KBM-7 (cell line): Measurements from ENCODE around the gene TMEM229B.

Source experiments
- DNase-seq: peaks from one replicate; pipeline ENCODE4 v3.0.0-alpha.2; 2015
- in situ Hi-C: fragments of 300-500 bp; cut with MboI; formaldehyde crosslinking; loops from 2 replicates; pipeline ENCODE4 v1.14.3; 2020; ENCODE audit warnings: low sequenced_read_pairs, low pct_unique_long_range_greater_than_20kb, mixed read lengths

TMEM229B gene

DNA sequence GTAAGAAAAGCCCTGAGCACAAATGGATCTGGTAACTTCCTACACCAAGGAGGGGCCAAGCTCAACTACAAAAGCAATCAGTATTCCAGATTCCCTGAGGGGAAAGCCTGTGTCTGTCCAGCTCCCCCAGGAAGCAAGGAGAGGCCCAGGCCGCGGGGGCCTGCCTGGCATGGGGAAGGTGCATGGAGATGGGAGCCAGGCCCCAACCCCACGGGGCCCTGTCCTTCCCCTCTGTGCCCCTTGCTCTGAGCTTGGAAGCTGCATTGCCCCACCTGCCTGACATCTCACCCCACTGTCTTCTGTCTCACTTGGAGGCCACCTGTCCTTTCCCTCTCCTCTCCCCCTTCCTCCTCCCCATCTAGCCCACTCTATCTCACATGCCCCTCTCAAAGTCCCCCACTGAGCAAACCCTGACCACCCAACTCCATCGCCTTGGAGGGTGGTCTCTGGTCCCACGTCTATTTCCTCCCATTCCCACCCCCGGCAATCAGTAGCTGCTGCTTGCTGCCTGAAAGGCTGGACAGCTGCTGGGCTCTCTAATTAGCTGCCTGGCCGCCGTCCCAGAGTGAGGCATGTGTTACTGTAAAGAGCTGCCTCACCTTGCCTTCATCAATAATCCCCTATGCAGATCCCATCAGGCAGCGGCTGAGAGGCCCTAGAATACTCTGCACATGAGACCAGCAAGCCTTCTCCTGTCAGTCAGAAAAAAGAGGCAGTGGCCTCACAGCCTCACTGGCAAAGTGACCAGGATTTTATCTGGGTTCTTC is 3.4 kb upstream of the TMEM229B start:
- in situ Hi-C loops: no loop called here
- DNase-seq: no peak

DNA sequence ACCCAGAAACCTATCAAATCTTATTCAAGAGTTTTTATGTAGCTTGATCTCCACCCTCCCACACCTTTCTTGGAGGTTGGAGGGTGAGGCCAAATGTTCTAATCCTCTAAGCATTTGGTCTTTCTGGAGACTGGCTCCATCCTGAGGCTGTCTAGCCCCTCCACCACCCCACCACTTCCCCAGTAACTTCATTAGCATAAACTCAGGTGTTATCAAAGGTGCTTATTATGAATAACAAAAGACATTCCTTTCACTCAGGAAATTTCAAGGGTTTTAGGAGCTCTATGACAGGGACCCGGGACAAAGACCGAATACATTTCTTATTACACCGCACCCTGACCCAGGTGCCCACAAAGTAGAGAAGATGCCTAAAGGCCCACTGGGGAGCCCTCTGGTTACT is 2.8 kb upstream of the TMEM229B start:
- in situ Hi-C loops: no loop called here
- DNase-seq: no peak

DNA sequence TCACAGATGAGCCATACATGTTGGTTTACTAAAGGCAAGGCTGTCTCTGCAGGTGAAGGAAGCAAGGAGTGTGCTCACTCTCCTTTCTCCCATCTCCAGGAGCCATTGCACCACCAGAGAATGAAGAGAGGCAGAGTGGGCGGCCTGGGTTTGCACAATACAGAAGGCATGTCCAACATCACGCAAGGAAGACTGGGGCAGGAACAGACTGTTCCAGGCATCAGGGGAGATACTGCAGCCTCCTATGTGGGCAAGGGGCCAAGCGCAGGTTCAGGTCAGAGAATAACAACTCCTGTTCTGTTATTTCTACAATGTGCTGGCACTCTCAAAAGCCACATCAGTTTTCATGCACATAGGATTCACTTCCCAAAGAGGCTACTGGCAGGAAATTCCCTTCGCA is 1.7 kb upstream of the TMEM229B start:
- no peak for DNase-seq
- in situ Hi-C loops: no loop called here

DNA sequence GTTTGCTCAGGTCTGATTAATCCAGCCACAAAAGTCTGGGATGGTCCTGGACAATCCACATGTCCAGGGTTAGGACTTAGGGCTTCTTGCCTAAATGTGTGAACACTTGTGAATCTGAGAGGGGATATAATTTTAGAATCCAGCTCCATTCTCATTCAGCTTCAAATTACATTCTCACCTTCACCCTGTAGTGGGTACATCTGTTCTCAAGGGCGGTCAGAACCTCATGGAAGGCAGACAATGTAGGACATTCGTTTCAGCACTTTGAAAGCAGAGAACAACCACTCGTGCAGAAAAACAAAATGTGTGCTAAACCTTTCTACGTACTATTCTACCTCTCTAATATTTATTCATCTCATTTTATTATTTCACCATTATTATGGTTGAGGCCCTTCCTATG is 1.2 kb downstream of the TMEM229B start:
- no peak for DNase-seq
- in situ Hi-C loops: no loop called here

DNA sequence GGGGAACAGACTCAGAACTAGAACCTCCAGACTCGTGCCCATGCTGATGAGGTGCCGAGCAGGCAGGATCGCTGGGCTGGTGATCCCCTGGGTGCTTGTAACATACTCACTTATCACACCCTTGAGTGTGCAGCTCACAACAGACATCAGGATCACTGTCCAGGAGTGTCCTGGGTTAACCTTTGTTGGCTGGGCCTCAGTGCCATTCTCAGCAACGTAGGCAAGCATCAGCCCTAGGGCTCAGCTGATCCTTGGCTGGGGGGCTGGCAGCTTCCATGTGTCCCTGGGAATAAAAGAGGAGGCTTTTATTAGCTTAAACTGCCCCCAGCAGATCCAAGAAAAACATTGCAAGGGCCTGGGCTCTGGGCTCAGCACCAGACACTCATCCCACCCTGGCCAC is 1.6 kb downstream of the TMEM229B start:
- no peak for DNase-seq
- in situ Hi-C loops: no loop called here

DNA sequence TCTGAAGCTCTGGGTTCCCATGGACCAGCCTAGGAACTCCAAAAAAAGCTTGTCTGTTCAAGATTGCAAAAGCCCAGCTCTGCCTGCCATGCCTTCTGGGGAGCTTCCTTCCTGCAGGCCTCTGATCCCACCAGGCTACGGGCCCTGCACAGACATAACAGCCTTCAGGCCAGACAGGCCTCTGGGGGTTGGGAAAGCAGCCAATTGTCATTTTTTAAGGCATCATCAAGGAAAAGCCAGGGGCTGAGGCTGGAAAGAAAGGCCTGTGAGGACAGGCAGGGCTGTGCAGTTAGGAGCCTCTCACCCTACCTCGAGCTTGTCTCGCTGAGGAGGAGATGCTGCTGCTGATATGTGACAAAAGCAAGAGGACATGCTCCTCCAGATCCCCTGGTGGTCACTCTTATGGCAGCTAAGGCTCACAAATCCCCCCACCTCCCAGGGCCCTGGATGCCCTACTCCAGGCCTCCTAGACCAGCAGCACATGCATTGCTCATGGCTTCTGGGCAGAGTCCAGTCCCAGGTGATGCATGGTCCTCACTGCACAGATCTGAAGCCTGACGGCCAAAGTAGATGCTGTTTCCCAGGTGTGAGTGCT is 2.9 kb downstream of the TMEM229B start:
- peak; percentile 14 for DNase-seq
- in situ Hi-C loops: no loop called here

DNA sequence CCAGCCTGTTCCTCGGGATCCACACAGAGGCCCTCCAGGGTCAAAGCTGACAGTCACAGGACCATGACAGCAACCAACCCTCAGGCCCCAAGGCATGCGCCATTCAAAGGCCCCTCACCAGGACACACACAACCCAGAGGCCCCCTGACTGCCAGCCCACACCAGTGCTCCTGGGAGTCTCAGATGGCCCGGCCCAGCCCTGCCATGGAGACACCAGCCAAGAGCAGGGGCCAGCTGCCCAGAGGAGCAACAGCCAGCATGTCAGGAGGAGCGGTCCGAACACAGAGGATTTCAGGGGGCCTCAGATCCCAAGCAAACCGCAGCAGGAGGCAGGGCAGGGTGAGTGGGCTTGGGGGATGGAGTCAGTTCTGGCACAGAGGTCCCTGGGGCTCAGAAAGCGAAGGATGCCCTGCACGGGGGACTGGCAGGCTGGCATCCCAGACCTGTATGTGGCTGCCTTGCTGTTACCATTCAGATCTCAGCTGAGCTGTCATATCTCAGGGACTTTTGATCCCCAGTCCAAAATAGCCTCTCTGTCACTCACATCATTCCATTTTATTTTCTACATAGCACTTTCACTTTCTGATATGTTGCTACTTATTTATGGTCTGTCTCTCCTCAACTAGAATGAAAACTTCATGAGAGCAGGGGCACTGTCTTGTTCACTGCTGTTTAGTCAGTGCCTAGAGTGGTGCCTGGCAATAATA is 4.8 kb downstream of the TMEM229B start:
- DNase-seq: no peak
- in situ Hi-C loops: no loop called here

DNA sequence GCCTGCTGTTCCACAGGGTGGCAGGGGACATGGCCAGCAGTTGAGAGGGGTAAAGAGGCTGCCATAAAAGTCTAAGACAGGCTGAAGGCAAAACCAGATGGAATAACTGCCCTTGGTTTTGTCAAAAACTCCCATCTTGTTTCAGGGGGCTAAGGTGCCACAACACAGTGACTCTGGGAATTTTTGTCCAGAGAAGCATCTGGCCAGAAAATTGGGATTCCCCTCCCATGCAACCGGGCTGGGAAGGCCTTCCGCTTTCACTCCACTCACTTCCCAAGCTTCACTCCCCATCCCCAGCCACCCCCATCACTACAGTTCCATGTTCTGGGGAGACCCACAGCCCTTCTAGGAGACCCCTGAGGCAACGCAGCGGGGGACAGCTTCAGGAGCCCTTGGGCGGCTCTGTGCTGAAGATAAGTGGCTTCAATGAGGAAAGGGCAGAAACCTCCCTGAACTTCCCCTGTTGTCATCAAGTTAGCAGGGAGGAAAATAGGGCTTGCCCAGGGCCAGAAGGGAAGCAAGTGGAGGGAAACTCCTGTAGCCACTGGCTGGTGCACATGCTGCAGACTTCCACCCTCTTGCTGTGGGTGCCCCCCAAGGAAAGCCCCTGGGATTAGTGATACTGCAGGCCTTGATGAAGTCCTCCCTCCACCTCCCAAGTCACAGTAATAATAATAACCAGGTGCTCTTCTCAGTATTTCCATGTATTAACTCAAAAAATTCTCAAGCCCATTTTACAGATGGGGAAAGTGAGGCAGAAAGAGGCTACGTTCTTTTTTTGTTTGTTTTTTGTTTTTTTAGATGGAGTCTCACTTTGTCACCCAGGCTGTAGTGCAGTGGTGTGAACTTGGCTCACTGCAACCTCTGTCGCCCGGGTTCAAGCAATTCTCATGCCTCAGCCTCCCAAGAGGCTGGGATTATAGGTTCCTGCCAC is 6.0 kb downstream of the TMEM229B start:
- no peak for DNase-seq
- in situ Hi-C loops: no loop called here

DNA sequence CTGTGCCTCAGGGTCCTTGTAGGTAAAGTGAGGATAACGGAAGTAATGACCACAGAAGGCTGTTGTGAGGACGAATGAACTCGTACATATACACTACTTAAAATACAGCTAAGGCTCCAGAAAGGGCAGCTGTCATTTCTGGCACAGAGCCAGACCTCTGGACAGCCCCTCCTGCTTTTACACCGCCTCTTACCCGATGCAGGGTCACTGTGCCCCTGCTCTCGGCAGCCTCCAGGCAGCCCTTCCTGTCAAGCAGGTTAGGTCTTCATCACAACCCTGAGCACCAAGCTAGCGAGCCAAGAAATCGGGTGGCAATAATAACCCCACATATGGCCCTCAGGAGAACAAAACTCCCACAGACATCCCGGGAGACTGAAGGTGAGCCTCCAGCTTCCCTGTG is 8.5 kb downstream of the TMEM229B start:
- in situ Hi-C loops: no loop called here
- no peak for DNase-seq

DNA sequence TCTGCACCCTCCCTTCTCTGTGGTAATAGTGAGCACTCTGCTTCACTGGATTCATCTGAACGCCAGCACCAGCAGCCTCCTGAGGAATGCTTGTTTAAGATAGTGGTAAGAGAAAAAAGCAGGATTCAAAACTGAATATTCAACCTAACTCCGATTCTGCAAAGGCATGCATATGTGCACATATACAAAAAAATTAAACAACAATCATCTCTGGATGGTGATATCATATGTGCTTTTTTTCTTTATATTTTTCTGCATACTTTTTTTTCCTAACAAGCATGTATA is 9.8 kb downstream of the TMEM229B start:
- in situ Hi-C loops: no loop called here
- no peak for DNase-seq

DNA sequence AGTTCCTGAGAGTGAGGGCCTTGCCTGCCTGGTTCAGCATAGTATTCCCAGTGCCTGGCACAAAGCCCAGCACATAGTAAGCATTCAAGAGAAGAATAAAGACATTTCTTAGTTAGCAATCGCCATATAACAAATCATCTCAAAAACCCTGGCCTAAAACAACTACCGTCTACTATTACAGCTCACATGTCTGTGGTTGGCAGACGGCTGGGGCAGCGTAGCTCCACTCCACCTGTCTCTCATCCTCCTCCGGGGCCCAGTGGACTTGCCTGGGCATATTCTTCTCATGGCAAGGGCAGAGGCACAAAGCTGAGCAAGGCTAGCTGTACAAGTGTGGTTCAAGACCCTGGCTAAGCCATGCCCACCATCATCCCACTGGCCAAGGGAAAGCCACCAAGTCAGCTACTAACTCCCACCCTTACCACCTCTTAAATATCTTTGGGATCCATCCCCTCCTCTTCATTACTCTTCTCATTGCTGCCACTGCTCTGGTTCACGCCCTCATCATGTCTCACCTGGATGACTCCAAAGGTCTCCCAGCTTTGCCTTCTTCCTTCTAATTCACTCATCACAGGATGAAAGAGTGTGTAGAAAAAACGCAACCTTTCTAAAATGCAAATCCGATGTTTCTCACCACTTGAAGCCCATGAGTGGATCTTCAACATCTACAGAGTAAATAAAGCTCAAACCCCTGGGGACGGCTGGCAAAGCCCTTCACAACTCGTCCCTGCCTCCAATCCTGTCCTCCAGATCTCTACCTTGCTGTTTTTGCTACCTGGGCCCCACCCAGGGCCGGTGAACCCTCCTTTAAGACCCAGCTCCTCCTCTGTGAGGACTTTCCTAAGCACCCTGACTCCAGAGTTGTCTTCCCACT is 10.4 kb downstream of the TMEM229B start:
- in situ Hi-C loops: no loop called here
- DNase-seq: peak; percentile 9

DNA sequence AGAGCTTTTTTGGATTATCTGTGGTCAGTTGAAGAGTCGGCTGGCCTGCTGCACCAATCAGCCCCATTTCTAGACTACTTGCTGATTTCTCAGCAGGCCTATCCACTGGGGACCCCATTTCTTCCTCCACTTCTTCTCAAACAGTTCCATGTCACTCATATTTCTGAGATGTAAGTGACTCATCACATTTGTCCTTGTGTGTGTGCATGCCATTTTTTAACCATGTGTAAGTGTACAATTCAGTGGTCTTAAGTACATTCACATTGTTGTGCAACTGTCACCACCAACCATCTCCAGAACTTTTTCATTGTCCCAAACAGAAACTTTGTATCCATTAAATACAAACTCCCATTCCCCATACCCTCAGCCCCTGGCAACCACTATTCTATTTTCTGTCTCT is 14.2 kb downstream of the TMEM229B start:
- in situ Hi-C loops: no loop called here
- no peak for DNase-seq

DNA sequence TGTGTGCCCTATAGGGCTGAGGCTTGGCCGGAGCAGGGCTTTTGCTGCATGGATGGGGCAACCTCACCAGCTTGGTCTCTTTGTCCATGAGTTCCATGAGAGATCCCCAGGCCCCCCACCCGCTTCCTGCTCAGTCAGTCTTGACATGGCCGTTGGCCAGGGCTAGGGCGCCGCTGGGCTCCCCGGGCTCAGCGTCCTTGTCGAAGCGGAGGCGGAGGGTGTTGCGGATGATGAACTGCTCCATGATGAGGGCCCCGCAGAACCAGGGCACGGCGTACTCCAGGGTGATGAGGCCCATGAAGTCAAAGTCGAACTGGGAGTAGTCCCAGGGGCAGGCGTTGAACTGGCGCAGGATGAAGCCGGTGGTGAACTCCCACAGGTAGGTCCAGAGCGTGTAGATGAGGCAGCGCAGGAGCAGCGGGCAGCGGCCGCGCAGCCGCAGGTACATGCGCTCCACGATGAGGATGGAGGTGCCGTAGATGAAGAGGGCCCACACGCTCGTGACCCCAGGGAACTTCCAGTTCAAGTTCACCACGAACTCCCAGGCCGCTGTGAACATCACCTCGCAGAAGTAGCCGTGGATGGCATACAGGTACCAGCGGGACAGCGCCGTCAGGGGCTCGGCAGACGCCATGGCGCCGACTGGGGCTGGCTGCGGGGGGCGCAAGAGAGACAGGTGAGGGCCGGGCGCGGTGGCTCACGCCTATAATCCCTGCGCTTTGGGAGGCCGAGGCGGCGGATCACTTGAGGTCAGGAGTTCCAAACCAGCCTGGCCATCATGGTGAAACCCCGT is 15.0 kb downstream of the TMEM229B start:
- no peak for DNase-seq
- in situ Hi-C loops: no loop called here

DNA sequence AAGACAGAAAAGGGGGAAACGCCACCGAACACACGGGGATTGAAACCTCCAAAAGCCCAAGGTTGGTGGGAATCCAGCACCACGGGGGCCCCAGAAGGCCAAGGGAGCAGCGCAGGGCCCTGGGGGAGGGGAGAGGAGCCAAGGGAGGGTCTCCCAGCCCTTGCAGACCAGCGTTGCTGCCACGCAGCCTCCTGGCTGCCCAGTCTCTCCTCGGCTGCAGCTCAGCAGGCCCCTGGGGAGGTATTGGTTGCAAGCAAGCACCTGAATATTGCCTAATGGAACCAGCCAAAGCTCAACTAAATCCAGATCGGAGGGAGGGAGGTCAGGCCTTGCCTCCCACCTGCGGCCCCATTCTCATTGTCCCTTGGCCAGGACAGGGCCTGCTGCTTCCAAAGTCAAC is 15.8 kb downstream of the TMEM229B start:
- in situ Hi-C loops: no loop called here
- no peak for DNase-seq

DNA sequence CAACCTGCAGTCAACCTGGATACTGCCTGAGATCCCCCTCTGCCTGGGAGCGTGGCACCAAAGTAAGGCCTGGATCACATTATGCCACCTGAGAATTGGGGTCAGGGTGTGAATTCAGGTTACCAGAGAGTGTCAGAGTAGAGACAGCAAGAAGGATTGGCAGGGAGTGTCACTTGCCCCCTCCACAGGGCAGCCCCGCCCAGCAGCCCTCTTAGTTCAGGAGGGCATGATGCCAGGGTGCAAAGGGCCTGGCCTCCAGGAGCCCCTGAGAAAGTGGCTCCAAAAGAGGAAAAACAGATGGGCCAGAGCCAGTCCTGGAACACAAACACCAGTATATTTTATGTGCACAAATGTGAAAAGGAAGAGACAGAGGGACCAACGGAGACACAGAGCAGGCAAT is 18.6 kb downstream of the TMEM229B start:
- in situ Hi-C loops: no loop called here
- no peak for DNase-seq

DNA sequence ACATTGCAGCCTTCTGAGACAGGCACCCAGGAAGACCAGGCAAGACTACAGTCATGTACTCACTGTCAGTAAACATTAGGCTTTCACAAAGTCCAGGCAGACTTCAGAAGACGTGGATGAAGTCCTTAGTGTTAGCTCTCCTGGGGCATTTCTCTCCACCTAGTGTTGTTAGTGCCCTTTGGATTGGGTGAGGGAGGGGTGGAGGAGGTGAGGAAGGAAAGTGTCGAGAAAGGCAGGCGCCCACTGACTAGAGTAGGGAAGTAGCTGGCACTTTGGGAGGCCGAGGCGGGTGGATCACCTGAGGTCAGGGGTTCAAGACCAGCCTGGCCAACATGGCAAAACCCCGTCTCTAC is 20.2 kb downstream of the TMEM229B start:
- DNase-seq: no peak
- in situ Hi-C loops: no loop called here

DNA sequence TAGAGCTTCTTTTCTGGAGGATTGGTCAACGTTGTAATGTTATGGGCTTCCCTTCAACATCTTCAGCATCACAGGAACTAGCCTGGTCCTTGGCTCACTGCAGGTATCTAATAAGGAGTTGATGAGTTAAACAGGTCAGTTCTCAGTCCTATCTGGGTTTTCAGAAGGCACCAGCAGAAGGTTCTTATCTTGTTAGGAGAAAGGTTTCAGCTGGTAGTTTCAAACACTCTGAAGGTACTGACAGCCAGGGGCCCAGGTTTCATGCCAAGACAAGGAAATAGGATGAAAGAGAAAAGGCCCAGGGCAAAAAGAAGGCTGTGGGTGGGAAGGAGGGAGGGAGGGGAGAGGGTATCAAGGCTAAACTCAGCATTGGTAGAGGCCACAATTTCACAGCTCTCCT is 21.4 kb downstream of the TMEM229B start:
- no peak for DNase-seq
- in situ Hi-C loops: no loop called here

DNA sequence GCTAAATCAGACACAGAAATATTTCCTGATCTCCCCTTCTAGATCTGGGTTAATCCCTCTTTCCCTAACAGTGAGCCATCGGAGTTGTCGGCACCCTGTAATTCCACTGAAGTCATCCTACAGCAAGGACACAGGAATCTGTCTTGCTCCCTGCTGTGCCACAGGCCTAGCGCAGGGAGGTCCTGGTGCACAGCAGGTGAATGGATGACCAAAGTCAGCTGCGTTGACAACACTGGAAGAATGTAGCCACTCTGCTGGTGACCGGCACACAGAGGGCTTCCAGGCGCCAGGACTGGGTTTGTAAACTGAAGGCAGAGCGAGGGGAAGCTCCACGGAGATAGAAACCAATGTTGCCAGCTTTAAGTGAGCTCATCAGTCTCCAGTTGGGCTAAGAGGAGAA is 23.6 kb downstream of the TMEM229B start:
- no peak for DNase-seq
- in situ Hi-C loops: no loop called here
